Dermis microvascular lymphatic vessel endothelial cell (primary cell): Measurements from ENCODE around the gene YIPF1. TPM values are rescaled to one million over a fixed set of nuclear protein-coding genes. Genes with fewer than 3 reads are reported as not detected.
A peak's percentile ranks its signal among the peaks of the same experiment; 100 is the strongest.
"Not testable (repeated sequence)": the region's sequence is repeated elsewhere in the genome, so short reads cannot be mapped to it uniquely, and the experiment has no call there.

Experiments
- DNase-seq, 2 donors: peaks; one replicate each; pipeline versions ENCODE4 v3.0.0 to v3.0.0-alpha.2; 2010; ENCODE audit warnings: low read depth in 2 of 2
- total RNA-seq: library from RNA; depleted of rRNA; stranded (reverse); fragments of >200 nt; gene quantifications from 2 replicates; pipeline ENCODE4 v1.2.1, GENCODE V29; 2014

Gene YIPF1
- total RNA-seq, 1 donor from 2014 or later, result 11.6 TPM

GRCh38 chr1:53842347-53842746, 47.2 kb downstream of the YIPF1 start:
- DNase-seq, result no peak

- DNase-seq, result no peak
These were observed 51.0 kb downstream of the YIPF1 start for GRCh38 chr1:53838654-53838974.

- DNase-seq, result peak; percentile 91 to 97
These were observed 51.5 kb downstream of the YIPF1 start, which contains the start of gene NDC1 for GRCh38 chr1:53837924-53838653. Gene NDC1, minus strand, starts transcription at chr1:53838296. Its CDS starts 35 bp downstream, at chr1:53838261.

- DNase-seq, result no peak
These were observed 52.0 kb downstream of the YIPF1 start for GRCh38 chr1:53837646-53837923.

DNA sequence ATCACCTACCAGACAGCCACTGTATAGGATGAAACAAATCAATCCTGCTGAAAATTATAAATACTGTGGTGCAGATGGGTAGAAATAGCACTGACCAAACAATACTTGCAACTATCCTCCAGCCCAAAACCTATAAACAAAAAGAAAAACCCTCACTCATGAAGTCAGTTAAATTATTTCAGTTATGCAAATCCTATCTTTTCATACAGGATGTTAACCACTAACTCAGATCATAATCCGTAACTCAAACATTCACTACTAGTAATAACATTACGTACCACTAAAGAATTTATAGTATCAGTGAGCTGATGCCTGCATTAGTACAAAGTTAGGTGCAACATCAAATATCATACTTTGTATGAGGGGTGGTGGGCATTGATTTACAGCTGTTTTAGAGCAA, 54.1 kb downstream of the YIPF1 start:
- DNase-seq, result no peak

GRCh38 chr1:53834776-53835175, 54.8 kb downstream of the YIPF1 start:
- no peak for DNase-seq

- DNase-seq, result no peak
These were observed 56.2 kb downstream of the YIPF1 start for GRCh38 chr1:53833393-53833792.

DNA sequence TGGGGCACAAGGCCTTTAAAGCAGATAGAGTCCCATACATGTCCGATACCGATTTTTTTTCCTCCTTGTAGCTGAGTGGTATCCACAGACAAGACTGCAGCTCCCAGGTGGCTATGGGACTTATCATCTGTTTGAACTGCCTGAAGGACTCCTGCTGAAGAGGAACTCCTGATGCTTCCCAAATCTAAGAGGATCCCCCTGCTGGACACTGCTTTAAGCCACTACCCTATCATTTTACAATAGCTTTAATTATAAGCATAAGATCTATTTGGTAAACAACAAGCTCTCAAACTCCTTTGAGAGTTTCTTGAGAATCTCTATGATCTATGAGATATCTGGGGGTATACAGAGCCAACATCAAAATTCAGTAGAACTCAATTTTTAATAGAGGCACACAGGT, 63.2 kb downstream of the YIPF1 start:
- DNase-seq, result peak in 1 of 2 donors; percentile 17

DNA sequence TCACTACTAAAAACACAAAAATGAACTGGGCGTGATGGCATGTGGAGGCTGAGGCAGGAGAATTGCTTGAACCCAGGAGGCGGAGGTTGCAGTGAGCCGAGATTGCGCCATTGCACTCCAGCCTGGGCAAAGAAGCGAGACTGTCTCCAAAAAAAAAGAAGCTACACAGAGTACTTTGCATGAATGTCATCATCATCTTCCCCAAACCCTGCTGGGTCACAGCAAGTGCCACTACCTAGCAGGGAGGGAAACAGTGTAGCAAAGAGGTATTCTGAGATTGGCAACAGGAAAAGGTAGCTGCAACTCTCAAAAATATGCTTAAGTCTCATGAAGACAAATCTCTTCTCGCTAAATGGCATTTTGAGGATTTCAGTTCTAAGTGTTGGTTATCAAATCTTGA, 64.3 kb downstream of the YIPF1 start:
- DNase-seq, result no peak

- no peak for DNase-seq
These were observed 66.7 kb downstream of the YIPF1 start for GRCh38 chr1:53822931-53823330.

DNA sequence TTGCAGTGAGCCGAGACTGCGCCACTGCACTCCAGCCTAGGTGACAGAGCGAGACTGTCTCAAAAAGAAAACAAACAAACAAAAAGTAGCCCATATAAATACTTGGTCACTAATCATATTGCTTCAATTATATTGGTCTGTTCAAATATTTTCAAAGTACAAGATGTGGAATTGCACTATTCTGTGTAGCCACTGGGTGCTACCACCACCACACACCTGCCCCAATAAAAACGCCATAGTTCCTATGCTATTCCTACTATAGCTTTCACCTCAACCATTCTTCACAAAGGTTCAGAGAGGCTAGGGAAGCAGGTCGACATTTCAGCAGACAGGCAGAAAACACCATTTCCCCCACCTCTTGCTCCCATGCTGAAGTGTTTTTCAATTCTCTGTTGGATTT, 68.2 kb downstream of the YIPF1 start:
- DNase-seq, result no peak

DNA sequence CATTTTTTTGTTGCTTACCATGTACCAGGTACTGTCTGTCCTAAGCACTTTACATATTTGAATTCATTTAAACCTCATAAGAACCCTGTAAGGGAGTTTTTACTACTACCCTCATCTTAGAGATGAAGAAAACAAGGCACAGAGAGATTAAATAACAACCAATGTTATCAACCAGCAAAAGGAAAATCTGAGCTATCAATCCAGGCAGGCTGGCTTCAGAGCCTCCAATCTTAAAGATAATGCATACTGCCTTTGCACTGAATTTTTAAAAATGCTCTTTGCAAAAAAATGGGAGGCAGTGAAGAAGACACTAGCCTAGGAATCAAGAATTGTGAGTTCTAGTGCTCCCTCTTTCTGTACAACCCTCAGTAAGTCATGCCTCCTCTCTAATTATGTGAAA, 70.2 kb downstream of the YIPF1 start:
- no peak for DNase-seq

DNA sequence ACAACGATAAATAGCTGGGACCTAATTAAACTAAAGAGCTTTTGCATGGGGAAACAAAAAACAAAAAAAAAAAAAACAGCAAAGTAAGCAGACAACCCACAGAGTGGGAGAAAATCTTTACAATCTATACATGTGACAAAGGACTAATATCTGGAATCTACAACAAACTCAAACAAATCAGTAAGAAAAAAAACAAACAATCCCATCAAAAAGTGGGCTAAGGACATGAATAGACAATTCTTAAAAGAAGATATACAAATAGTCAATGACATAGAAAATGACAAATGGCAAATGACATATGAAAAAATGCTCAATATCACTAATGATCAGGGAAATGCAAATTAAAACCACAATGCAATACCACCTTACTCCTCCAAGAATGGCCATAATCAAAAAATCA, 73.0 kb downstream of the YIPF1 start:
- not testable (repeated sequence) for DNase-seq

GRCh38 chr1:53815484-53815883, 74.1 kb downstream of the YIPF1 start:
- not testable (repeated sequence) for DNase-seq

DNA sequence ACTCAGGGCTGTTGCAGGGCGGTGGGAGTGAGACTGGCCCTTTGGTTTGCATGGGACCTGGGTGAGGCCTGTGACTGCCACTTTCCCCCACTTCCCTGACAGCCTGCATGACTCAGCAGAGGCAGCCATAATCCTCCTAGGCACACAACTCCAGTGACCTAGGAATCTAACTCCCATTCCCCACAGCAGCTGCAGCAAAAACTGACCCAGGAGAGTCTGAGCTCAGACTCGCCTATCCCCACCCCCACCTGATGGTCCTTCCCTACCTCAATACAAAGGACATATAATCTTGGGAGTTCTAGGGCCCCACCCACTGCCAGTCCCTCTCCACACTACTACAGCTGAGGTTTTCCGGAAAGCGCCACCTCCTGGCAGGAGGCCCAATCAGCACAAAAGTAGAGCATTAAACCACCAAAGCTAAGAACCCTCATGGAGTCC, 78.2 kb downstream of the YIPF1 start:
- peak in 1 of 2 donors; percentile 16 for DNase-seq

DNA sequence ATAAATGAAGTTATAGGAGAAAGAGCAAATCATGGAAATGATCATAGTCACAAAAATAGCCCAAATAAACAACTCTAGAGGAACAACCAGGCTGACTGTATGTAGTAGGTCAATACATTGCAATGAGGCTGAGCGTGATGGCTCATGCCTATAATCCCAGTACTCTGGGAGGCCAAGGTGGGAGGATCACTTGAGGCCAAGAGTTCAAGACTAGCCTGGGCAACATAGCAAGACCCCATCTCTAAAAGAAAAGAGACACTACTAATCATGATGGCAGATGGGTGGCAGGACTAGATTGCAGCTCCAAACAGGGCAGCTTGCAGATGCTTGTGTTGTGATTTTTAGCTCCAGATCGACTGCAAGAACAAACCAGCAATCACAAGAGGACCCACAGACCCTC, 79.1 kb downstream of the YIPF1 start:
- no peak for DNase-seq

DNA sequence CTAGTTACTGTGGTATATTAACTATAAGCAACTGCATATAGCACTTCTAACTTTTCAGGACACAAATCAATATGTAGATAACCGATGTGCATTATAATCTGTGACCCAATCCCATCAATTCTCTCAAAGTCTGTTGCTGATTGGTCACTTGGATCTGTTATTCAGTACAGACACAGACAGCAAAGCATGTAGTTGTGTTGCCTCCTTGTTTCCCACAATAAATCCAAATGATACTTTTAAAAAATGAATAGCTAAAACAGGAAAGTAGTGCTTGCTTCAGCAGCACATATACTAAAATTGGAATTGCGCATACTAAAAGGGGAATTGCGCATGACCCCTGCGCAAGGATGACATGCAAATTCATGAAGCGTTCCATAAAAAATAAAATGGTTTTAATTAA, 79.6 kb downstream of the YIPF1 start:
- DNase-seq, result no peak

DNA sequence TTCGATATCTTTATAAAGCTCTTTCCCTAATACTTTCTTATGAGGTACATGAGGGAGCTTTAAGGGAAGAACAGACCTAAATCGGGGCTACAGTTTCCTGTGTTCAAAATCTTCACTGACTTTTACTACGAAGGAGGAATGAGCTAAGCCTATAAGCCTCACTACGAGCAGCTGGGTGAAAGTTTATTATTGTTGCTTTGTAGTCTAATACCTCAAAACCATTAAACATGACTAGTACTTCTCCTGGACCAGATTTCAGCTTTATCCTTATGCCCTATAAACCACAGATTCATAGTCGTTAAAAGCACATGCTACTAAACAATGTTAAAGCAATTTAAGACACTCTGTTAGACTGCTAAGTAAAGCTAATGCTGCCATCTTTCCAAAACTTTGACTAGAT, 81.7 kb downstream of the YIPF1 start:
- DNase-seq, result no peak

DNA sequence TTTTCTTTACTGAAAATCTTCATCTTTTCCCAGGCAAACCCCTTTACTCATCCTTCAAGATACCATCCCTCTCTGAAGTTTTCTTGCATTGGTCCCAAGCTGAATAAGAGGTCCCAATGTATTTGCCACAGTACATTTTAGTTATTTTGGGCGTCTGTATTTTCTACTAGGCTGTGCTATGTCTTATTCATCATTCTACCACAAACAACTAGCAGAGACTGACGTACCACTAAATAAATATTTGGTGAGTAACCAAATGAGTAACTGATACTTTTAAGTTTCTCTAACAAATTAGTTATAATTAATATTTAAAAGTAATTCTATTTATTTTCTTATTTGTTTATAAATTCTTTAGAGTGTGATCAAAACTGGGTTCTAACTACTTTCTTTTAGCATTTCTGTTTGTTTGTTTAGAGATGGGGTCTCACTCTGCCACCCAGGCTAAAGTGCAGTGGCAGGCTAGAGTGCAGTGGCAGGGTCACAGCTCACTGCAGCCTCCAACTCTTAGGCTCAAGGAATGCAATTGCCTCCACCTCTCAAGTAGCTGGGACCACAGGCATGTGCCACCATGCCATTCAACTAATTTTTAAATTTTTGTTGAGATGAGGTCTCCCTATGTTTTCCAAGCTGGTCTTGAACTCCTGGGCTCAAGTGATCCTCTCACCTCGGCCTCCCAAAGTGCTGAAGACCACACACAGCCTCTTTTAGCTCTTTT, 84.6 kb downstream of the YIPF1 start:
- no peak for DNase-seq

GRCh38 chr1:53804181-53804580, 85.4 kb downstream of the YIPF1 start:
- DNase-seq, result peak; percentile 24 to 40
